ENCODE data around the gene MYOD1.

MYOD1 gene

DNA sequence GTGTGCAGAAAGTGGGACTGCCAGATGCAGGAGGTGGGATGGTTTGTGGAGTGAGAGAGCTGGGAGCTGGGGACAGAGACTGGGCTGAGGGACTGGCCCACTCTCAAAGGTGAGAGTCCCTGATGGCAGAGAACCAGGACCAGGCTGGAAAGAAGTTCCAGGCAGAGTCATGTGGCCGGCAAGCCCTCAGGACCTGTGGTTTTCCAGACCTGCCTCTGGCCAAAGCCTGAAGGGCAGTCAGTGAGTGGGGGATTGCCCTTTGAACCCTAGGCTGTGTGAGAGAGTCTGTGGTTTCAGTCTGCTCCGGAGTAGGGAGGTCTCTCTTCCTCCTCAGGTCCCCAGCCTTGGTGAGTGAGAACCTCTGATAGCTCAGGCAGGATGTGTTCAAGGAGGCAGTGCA lies 32.2 kb downstream of the MYOD1 start:
- no peak for DNase-seq

DNA sequence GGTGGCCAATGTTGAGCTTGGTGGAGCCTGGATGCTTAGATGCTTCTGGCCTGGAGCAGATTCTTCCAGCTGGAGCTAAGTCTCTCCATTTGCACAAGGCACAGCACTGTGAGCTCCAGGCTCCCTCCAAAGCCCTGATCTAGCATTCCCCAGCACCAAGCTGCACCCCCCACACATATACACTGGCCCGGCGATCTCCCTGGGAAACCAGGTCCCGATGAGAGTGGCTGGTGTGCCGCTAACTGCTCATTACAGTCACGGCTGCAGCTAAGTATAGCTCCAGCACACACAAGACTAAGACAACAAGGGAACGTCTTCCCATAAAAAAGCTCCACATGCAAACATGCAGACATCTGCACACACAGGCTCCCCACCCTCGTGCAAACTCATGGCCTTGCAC lies 32.8 kb downstream of the MYOD1 start:
- no peak for DNase-seq

DNA sequence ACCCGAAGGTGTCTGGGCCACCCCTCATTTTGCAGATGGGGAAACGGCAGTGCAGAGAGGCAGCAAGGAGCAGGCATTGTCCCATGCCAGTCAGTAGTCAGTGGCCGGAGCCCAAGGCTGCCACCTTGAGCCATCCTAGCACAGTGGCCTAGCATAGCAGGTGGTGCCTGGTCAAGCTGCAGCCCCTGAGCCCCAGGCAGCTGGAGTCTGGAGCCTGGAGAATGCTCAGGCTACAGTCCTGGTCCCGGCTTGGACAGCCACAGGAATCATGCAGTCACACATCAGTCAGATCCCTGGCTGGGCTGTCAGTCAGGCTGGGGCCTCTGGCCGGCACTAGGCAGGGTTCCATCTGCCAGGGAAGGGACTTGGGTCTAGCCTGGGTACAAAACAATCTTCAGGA lies 33.8 kb downstream of the MYOD1 start:
- no peak for DNase-seq

DNA sequence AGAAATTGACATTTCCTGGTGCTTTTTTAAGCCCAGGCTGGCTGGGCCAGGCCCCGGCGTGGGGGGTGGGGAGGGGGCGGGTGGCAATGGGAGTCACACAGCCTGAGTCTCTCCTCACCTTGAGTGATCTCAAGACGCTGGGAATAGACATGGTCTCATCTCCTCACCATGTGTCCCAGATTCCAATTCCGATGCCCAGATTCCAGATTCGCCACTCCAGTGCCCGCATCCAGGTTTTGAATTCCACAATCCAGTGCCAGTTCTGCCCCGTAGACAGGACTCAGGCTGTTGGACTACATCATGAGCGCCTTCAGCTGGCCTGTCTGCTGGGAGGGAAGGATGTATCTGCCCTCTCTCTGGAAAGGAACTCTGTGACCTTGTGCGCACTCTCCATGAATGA lies 34.3 kb downstream of the MYOD1 start:
- no peak for DNase-seq

DNA sequence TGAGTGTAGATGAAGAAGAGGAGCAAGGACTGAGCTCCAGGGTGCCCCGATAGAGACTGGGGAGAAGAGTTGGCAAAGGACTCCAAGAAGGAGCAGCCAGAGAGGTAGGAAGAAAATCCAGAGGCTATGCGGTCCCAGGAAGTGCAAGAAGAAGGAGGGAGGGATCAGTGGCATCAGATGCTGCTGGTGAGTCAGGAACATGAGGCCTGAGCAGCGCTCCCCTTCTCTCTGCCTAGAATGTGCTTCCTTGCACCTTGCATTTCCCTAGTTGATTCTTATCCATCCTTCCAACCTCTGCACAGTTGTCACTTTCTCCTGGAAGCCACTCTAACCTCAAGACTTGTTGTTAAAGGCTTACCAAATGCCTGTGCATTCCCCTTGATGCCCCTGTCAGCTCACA lies 36.5 kb downstream of the MYOD1 start:
- no peak for DNase-seq

DNA sequence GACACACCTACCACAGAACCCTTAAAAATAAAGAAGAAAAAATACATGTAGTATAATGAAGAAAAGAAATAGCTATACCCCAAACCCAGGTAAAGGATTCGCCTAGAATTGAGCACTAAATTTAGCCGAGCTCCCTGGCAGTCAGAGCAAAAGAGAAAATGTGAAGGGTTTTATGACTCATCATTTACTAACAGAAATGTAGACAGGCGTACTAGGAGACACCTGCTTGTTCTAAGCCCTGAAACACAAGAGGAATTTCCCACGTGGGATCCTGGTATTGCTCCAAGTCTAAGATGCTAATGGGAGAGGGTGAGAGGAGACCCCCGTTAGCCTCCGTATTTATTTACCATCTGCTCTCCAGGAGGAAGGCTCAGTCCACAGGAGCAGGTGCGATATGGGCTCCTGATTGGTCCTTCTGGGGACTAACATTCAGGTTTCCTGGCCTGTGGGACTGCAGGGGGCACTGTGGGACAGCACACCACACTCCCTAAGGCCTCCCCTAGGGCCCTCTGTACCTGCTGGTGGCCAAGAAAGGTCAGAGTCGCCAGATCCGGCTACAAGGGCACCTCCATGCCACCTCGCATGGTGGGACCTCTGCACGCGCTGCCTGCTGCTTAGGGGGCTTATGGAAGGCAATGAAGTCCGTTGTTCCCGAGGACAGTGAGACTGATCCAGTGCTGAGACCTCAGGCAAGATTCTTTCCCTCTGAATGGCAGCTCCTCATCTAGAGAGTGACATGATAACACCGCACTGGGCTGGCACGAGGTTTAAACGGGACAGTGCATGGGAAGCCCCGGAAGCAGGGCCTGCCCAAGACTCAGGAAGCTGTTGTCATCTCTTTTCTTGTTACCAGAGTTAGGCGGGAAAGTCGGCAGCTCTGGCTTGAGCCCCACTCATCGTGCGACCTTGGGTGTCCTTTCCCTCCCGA lies 41.0 kb downstream of the MYOD1 start:
- DNase-seq = no peak

DNA sequence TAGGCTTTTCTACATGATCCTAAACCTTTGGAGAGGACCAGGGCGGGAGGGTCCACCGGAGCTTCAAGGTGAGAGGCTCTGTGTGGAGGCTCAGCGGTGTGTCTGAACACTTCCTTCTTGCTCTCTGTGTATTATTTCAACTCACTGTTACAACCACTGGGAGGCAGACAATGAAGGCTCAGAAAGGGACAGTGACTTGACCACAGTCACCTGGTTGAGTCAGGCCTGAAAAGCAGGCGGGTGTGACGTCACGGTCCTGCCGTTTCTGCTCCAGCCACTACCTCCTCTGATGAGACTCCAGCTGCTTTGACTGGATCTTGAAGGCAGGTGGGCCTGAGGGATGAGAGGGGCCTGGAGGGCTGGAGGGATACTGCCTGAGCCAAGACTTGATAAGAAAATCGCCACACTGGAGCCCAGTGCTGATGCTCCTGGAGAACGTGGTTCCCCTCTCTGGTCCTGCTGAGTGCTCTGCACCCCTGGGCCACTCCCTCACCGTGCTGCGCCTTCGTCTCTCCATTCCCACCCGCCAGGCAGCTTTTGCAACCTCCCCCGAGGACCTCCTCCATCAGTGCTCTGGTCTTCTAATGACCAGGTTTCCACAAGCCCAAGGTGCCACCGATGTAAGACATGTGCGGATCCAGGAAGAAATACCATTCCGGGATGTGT lies 43.1 kb downstream of the MYOD1 start:
- no peak for DNase-seq

DNA sequence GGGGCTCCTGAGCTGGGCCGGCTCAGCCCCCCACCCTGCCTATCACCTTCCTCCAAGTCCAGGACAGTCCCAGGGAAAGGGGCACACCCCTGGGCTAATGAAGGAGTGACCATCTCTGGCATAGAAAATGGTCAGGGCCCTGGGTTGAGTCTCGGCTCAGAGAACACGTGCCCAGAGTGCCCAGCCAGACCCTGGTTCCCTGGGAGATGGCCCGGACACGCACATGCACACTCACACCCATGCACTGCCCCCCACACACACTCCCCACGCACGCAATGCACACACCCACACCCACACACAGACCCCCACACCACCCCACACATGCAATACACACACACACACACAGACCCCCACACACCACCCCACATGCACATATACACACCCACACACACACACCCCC lies 43.9 kb downstream of the MYOD1 start:
- DNase-seq = no peak

DNA sequence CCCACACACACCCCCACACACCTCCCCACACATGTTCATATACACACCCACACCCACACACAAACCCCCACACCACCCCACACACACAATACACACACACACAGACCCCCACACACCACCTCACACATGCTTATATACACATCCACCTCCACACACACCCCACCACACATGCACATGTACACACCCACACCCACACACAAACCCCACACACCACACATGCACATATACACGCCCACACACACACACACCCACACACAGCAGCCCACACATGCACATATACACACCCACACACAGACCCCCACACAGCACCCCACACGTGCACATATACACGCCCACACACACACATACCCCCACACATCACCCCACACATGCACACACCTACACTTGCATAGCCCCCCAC lies 44.3 kb downstream of the MYOD1 start:
- DNase-seq = no peak

DNA sequence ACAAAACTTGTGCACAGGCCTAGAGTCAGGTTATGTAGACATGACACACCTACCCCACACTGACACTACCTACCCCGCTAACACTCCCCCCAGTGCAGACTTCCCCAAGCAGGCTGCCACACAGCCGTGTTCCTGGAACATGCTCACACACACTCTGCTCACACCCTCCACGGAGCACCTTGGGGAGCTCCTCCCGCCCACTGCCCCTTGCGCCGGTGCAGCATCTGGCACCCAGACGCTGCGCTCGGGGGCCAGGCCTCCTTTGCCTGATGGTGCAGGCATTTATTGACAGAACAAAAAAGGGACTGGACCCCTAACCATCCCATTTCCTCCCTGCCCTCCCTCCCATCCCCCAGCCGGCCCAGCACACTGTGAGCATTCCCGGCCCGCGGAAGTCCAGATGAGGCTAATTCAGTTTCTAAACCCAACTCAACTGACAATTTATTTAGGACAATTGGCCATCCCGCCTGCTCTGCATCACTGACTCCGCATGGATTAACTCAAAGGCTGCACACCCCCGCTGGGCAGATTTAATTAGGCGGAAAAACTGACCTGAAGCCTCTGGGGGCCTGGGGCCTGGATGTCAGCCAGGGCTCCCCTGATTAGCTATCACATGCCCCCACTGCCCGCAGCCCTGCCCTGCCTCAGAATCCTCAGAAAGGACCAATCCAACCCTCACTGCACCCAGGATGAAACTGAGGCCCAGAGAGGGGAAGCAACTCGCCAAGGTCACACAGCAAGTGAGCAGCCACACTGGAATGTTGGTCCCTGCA lies 45.3 kb downstream of the MYOD1 start:
- DNase-seq = no peak

DNA sequence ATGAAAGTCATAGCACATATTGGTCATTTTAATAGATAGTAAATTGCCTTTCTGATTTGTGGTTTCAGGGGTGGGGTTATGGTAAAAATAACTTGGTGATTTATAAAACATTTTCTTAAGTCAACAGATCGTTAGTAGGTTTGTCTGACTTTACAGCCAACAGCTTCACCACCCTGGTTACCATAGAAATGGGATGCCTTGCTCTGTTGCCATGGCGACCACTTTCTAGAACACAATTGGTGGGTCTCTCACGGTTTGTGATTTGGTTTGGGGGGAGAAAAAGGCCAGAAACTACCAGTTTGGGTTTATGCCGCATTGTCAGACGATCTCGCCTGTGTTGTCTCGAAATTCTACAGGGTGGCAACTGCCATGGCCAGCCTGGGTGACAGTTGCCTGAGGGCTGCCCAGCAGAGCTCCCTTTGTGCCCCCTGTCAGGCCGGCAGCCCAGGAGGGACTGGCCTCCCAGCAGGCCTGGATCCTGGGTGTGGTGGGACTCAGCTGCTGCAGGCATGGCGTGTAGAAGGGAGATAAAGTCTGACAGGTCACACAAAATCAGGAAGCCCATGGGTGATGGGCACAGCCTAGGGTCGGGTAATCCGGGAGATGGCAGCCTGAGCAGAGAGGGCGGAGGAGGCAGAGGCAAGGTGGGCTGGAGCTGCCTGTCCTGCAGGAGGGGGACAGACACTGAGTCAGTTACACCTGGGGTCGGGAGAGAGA lies 46.1 kb downstream of the MYOD1 start:
- no peak for DNase-seq

DNA sequence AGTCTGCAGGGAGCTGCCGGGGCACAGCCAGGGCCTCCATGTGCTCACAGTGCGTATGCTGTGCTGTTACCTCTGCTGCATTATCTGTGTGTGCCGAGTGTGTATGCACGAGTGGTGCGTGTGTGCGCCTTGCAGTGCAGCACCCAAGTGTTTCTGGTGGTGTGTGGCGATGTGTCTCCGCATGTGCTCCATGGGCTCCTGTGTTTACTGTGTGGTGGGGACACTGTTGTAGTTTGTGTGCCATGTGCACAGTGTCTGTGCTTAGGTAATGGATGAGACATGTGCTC lies 46.6 kb downstream of the MYOD1 start:
- DNase-seq = no peak

DNA sequence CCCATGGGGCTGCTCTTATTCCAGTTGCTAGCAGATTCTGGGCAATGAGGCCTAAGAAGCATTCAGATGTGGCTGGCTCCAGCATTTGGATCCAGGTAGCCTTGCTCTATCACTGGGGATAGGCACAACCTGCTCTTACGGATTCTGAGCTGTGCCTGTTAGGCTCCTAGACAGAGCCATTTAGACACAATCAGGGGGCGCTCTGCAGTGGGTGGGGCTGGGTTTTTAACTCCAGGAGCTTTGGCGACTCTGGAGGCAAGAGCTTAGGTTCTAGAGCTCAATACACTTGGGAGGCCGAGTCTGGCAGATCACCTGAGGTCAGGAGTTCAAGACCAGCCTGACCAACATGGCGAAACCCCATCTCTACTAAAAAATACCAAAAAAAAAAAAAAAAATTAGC lies 47.2 kb downstream of the MYOD1 start:
- no peak for DNase-seq

DNA sequence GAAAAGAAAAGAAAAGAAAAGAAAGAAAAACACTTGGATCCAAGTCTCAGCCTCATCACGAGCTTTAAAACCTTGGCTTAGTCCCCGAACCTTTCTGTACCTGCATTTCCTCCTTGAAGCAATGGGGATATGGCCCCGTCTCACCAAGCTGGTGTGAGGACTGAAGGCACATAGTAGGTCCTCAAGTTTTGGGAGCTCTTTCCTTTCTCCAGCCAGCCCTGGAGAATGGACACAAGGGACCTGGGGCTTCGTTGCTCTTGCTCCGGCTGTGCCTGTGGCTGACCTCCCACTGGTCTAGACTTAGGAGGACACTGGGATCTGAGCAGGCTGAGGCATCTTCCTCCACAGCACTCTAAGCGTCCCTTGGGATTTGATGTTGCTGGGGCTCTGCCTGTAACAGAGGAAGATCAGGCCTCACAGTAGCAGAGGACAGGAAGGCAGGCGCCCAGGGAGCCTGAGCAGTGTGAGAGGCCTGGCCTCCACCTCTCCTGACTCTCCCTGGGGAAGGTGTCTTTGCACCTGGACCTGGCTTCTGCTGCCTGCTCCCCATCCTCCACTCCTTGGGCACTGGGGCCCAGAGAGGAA lies 48.0 kb downstream of the MYOD1 start:
- no peak for DNase-seq

DNA sequence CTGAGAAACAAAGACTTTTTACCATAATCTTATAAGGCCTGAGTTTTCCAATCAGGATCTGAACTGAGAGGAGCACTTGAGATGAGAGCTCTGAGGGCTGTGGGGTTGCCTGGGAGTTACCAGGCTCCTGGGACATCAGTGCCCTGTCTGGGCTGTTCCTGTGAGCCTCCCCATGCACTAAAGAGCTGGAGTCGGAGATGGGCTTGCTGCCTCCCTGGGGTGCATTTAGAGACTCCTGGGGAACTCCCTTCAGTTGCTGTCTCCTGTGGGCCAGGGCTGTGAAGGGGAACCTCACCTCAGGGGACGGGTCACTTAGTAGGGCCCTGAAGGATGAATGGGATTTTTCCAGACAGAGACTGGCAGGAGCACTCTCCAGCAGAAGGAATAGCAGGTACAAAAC lies 48.5 kb downstream of the MYOD1 start:
- no peak for DNase-seq

DNA sequence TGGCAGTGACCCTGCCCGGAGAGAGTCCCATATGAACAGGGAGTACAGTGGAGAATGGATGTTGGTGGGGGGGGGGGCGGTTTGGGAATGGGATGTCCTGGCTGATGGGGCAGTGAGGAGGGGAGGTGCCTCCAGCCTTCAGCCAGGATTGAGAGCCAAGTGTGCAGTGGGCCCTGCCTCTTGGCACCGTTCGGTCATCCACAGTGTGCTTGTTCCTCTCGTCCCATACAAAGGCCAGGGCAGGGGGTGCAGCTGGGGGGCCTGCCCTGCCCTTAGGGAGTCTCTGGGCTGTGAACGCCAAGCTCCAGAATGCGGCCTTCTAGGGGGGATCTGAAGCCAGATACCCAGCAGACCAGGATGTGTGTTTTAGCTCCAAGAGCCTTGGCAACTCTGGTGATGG lies 49.2 kb downstream of the MYOD1 start:
- no peak for DNase-seq

DNA sequence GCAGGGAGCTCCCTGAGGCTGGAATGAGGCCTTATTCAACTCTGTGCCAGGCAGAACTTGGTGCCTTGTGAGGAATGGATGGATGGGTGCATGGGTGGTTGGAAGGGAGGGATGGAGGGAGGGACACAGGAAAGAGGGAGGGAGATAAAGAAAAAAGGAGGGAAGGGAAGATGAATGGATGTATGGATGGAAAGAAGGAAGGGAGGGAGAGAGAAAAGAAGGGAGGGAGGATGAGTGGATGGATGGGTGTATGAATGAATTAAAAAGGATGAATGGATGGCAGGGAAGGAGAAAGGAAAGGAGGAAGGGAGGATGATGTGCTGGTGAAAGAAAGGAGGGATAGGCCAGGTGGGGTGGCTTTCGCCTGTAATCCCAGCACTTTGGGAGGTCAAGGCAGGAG lies 49.8 kb downstream of the MYOD1 start:
- no peak for DNase-seq

DNA sequence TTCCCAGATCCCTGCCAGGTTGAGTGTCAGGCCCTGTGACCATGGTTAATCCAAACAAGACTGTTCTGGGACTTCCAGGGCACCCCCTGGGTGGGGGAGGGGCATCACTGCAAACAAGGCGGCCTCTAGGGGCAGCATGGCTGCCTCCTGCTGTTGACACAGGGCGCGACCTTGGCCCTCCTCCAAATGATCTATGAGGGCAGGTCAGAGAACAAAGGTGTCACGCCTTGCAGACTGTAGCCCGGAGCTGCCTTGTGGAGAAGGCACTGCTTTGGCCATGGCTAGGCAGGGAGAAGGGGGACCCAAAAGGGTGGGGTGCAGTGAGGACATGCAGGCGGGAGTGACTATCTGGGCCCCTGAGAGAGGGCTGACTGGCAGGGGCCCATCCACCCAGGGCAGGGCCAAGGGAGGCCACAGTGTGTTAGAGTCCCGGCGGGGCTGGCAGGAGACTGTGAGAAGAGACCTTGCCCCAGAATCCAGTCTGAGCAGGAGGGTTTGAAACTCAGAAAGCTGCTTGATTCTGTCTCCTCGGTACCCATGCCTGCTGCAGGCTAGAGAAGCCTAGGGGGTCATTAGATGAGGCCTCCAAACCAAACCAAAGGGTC lies 50.8 kb downstream of the MYOD1 start:
- no peak for DNase-seq

DNA sequence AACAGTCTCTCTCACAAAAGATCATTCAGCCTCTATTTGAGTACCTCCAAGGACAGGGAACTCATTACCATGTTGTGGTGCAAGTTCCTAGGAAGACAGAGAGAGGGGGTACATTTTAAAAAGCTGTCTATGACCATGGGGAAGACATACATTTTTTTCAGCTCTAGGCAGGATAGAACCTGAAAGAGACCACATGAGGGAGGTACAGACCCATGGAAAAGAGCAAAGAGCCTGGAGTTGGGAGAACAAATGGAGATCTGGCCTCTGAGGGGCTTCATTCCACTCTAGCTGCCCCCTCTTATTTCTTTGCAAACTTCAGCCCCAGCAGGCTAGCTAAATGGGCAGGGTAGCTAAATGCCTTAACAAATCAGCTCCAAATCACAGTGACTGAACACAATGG lies 51.5 kb downstream of the MYOD1 start:
- no peak for DNase-seq

DNA sequence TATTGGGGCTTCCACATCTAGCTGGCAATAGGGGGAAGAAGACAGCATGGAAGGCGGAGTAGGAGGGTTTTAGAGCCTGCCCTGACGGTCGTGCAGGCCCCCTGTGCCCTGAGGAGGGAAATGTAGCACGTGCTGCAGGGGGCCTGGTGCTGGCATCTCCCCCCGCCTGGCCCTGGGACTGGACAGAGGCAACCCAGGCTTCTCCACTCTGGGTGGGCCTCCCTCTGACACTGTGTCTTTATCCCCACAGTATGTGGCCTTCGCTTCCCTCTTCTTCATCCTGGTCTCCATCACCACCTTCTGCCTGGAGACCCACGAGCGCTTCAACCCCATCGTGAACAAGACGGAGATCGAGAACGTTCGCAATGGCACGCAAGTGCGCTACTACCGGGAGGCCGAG lies 52.0 kb downstream of the MYOD1 start:
- DNase-seq = no peak

Measured in cortex of kidney (tissue), 1 donor.